ENCODE results near the gene ETHE1.

Gene ETHE1

GRCh38 chr19:43526884-43527859, at the start of gene ETHE1:
TSS of gene ETHE1 (minus strand) at chr19:43527201. CDS start at chr19:43527177, 24 bp downstream.
- peak; percentile 73 for DNase-seq (ENCODE audit: low spot score)

GRCh38 chr19:43575955-43576878, 49.2 kb upstream of the ETHE1 start:
- no peak for DNase-seq (ENCODE audit: low spot score)

- DNase-seq (ENCODE audit: low spot score) = peak; percentile 99
Measured at GRCh38 chr19:43575156-43575950, 48.4 kb upstream of the ETHE1 start, which contains the start of the genes PINLYP and XRCC1. TSS of gene PINLYP (plus strand) at chr19:43575801. CDS start at chr19:43577192, 1,391 bp downstream. TSS of gene XRCC1 (minus strand) at chr19:43575527. CDS start at chr19:43575458, 69 bp downstream.

- DNase-seq (ENCODE audit: low spot score) = no peak
Measured at GRCh38 chr19:43574424-43575155, 47.6 kb upstream of the ETHE1 start.

GRCh38 chr19:43572171-43572588, 45.2 kb upstream of the ETHE1 start:
- DNase-seq (ENCODE audit: low spot score) = no peak

GRCh38 chr19:43570174-43570791, 43.3 kb upstream of the ETHE1 start:
- DNase-seq (ENCODE audit: low spot score) = no peak

- DNase-seq (ENCODE audit: low spot score) = no peak
Measured at GRCh38 chr19:43569657-43570056, 42.7 kb upstream of the ETHE1 start.

- DNase-seq (ENCODE audit: low spot score) = no peak
Measured at GRCh38 chr19:43564800-43565199, 37.8 kb upstream of the ETHE1 start.

- no peak for DNase-seq (ENCODE audit: low spot score)
Measured at GRCh38 chr19:43563816-43564457, 36.9 kb upstream of the ETHE1 start.

- peak; percentile 56 for DNase-seq (ENCODE audit: low spot score)
Measured at GRCh38 chr19:43562698-43563241, 35.8 kb upstream of the ETHE1 start.

- DNase-seq (ENCODE audit: low spot score) = no peak
Measured at GRCh38 chr19:43562226-43562697, 35.3 kb upstream of the ETHE1 start.

- no peak for DNase-seq (ENCODE audit: low spot score)
Measured at GRCh38 chr19:43561139-43561970, 34.4 kb upstream of the ETHE1 start.

GRCh38 chr19:43560687-43561086, 33.7 kb upstream of the ETHE1 start:
- no peak for DNase-seq (ENCODE audit: low spot score)

GRCh38 chr19:43555185-43555770, 28.3 kb upstream of the ETHE1 start:
- peak; percentile 77 for DNase-seq (ENCODE audit: low spot score)

- DNase-seq (ENCODE audit: low spot score) = no peak
Measured at GRCh38 chr19:43554317-43554895, 27.4 kb upstream of the ETHE1 start.

- DNase-seq (ENCODE audit: low spot score) = no peak
Measured at GRCh38 chr19:43553656-43554055, 26.7 kb upstream of the ETHE1 start.

GRCh38 chr19:43552616-43553015, 25.6 kb upstream of the ETHE1 start:
- no peak for DNase-seq (ENCODE audit: low spot score)

- no peak for DNase-seq (ENCODE audit: low spot score)
Measured at GRCh38 chr19:43552198-43552450, 25.1 kb upstream of the ETHE1 start.
